Retinal pigment epithelial cell (primary cell): ENCODE results near the gene NFIC.
"Not testable (repeated sequence)": the region's sequence is repeated elsewhere in the genome, so short reads cannot be mapped to it uniquely, and the experiment has no call there.

Experiments used
- DNase-seq: peaks from one replicate; pipeline ENCODE4 v3.0.0-alpha.2; 2010; ENCODE audit warnings: low read depth
- H3K4me3 ChIP-seq: 2 replicates; pipeline ENCODE4 v1.5.1; 2011; ENCODE audit warnings: mild to moderate bottlenecking, low read length, control low read depth, moderate library complexity
- CTCF ChIP-seq: conservative IDR thresholded peaks from 2 replicates; pipeline ENCODE4 v1.5.1; 2011; ENCODE audit warnings: low read depth, low read length, control low read depth, inconsistent platforms

NFIC gene

GRCh38 chr19:3322199-3322978 lies 44.0 kb upstream of the NFIC start:
- no peak for TF ChIP-seq CTCF
- H3K4me3 ChIP-seq, result no peak overlapping the region
- DNase-seq, result no peak

DNA sequence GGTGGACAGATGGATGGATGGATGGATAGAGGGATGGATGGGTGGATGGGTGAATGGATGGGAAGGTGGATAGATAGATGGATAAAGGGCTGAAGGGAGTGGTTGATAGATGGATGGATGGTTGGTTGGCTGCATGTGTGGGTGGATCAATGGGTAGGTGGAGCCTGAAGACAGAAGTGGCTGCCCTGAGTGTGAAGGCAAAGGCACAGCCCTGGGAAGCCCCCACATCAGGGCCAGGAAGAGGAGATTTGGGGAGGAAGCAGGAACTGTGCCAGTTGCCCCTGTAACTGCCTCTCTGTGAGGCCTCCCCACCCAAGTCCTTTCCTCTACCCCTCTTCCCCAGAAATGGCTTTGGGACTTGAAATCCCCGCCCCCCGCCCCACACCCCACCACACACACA lies 43.4 kb upstream of the NFIC start:
- no peak for TF ChIP-seq CTCF
- no peak for DNase-seq

DNA sequence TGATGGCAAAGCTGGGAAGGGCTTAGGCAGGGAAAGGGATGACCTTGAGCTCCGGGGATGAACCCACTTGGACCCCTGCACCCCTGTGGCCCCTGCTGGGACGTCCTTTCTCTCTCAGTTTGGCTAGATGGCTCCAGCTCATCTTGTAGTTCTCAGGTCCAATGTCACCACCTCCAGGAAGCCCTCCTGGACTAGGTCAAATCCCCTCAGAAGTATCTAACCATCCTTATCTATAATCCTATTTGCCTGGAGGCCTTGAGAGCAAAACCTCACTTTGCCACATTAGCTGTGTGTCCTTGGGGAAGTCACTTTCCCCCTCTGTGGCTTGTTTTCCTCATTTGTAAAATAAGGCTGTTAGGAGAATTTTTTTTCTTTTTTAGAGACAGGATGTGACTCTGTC lies 42.7 kb upstream of the NFIC start:
- no peak overlapping the region for H3K4me3 ChIP-seq
- no peak for DNase-seq
- no peak for TF ChIP-seq CTCF

More for the DNA sequence above, 43.4 kb upstream of the NFIC start:
- no peak overlapping the region for H3K4me3 ChIP-seq

GRCh38 chr19:3324405-3324856 lies 42.0 kb upstream of the NFIC start:
- peak; percentile 84 for TF ChIP-seq CTCF
- H3K4me3 ChIP-seq, result no peak overlapping the region

GRCh38 chr19:3325451-3325850 lies 40.9 kb upstream of the NFIC start:
- no peak for DNase-seq
- TF ChIP-seq CTCF, result no peak
- no peak overlapping the region for H3K4me3 ChIP-seq

More at GRCh38 chr19:3324405-3324856, 42.0 kb upstream of the NFIC start:
- no peak for DNase-seq

DNA sequence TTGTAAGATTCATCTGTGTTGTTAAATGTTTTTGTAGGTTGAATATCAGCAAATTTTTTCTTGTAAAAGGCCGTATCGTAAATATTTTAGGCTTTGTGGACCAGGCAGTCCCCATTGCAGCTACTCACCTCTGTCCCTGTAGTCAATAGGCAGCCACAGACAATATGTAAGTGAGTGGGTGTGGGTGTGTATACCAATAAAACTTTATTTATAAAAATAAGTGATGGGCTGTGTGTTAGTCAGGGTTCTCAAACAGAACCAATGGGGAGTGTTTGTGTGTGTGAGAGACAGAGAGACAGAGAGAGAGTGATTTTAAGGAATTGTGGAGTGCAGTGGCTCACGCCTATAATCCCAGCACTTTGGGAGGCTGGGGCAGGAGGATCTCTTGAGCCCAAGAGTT lies 37.6 kb upstream of the NFIC start:
- H3K4me3 ChIP-seq, result no peak overlapping the region
- TF ChIP-seq CTCF, result no peak
- DNase-seq, result no peak

GRCh38 chr19:3330047-3330446 lies 36.3 kb upstream of the NFIC start:
- no peak for TF ChIP-seq CTCF
- no peak overlapping the region for H3K4me3 ChIP-seq
- no peak for DNase-seq

- not testable (repeated sequence) for DNase-seq, H3K4me3 ChIP-seq
These were observed 34.2 kb upstream of the NFIC start for GRCh38 chr19:3332232-3332631.
